Gastroesophageal sphincter (tissue), 3 donors: ENCODE results near the gene SFR1.

Source experiments
- POLR2A ChIP-seq, 2 donors: fragments of 450-650 bp; IDR thresholded peaks; one replicate each; pipeline ENCODE4 v1.6.1; 2017; ENCODE audit warnings: antibody characterized with exemption in 2 of 2, mild to moderate bottlenecking in 2 of 2, moderate library complexity in 1 of 2
- POLR2AphosphoS5 ChIP-seq: sonication (generic); formaldehyde crosslinking; IDR thresholded peaks from one replicate; pipeline ENCODE4 v1.6.1; 2017; ENCODE audit warnings: antibody characterized with exemption
- TF ChIP-seq, protein P1 (sequence below), 4 experiments: fragments of 200-600 bp in 2 of 4; fragments of 450-650 bp in 2 of 4; sonication (generic) in 1 of 4; IDR thresholded peaks; one replicate each; pipeline ENCODE4 v1.5.1; 2017 to 2019; ENCODE audit warnings: antibody characterized with exemption in 4 of 4, mild to moderate bottlenecking in 2 of 4, moderate library complexity in 2 of 4

DNA sequence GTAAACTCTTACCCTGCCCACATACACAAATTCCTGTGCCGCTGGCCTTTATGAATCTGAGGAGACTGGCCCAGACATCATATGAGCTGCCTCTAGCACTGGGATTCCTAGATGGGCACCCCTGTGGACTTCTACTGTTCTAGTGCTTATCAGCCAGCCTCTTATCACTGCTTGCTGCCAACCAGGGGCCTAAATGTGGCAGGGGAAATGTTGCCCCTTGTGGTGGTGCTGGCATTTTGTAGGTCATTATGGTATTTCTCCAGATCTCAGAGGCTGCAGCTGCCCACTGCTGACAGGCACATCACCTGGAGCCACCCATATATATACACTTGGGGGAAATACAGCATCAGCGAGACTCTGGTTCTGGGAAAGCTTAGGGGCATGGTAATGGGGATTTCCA, 5.4 kb downstream of the SFR1 start:
- TF ChIP-seq, protein P1, sequence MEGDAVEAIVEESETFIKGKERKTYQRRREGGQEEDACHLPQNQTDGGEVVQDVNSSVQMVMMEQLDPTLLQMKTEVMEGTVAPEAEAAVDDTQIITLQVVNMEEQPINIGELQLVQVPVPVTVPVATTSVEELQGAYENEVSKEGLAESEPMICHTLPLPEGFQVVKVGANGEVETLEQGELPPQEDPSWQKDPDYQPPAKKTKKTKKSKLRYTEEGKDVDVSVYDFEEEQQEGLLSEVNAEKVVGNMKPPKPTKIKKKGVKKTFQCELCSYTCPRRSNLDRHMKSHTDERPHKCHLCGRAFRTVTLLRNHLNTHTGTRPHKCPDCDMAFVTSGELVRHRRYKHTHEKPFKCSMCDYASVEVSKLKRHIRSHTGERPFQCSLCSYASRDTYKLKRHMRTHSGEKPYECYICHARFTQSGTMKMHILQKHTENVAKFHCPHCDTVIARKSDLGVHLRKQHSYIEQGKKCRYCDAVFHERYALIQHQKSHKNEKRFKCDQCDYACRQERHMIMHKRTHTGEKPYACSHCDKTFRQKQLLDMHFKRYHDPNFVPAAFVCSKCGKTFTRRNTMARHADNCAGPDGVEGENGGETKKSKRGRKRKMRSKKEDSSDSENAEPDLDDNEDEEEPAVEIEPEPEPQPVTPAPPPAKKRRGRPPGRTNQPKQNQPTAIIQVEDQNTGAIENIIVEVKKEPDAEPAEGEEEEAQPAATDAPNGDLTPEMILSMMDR (IDR thresholded peaks at IDR 0.05), result no peak
- TF ChIP-seq POLR2A (IDR thresholded peaks at IDR 0.05) (no peak), POLR2AphosphoS5 (no peak)
